HEK293 (cell line): ENCODE results near the gene NFATC1.

ENCODE experiments used
- CTCF ChIP-seq: fragments of 450-650 bp; formaldehyde crosslinking; IDR thresholded peaks from 2 replicates; pipeline ENCODE4 v1.5.1; 2016; ENCODE audit warnings: missing biosample characterization, missing genetic modification characterization
- SP2 ChIP-seq: fragments of 450-650 bp; formaldehyde crosslinking; IDR thresholded peaks from 2 replicates; pipeline ENCODE4 v1.5.1; 2016; ENCODE audit warnings: missing biosample characterization, missing genetic modification characterization
- YY1 ChIP-seq: fragments of 450-650 bp; formaldehyde crosslinking; IDR thresholded peaks from 2 replicates; pipeline ENCODE4 v1.5.1; 2018; ENCODE audit warnings: missing biosample characterization, missing genetic modification characterization
- ZBTB26 ChIP-seq: fragments of 450-650 bp; formaldehyde crosslinking; optimal IDR thresholded peaks from 2 replicates; pipeline ENCODE3; 2016; ENCODE audit warnings: missing biosample characterization, mild to moderate bottlenecking, missing genetic modification characterization
- ZNF157 ChIP-seq: fragments of 450-650 bp; formaldehyde crosslinking; IDR thresholded peaks from 2 replicates; pipeline ENCODE4 v1.5.1; 2016; ENCODE audit warnings: missing biosample characterization, missing genetic modification characterization
- ZNF341 ChIP-seq: fragments of 450-650 bp; formaldehyde crosslinking; IDR thresholded peaks from 2 replicates; pipeline ENCODE4; 2016; ENCODE audit warnings: low read depth, missing biosample characterization, missing genetic modification characterization
- ZNF510 ChIP-seq: fragments of 450-650 bp; formaldehyde crosslinking; IDR thresholded peaks from 2 replicates; pipeline ENCODE4 v1.5.1; 2018; ENCODE audit warnings: mild to moderate bottlenecking, missing genetic modification characterization, missing biosample characterization; ENCODE audit not compliant: insufficient replicate concordance
- ZSCAN5A ChIP-seq: fragments of 450-650 bp; formaldehyde crosslinking; IDR thresholded peaks from 2 replicates; pipeline ENCODE4 v1.5.1; 2016; ENCODE audit warnings: missing biosample characterization, missing genetic modification characterization
- TF ChIP-seq, protein P1 (sequence below): fragments of 450-650 bp; formaldehyde crosslinking; IDR thresholded peaks from 2 replicates; pipeline ENCODE4 v1.5.1; 2016; ENCODE audit warnings: missing biosample characterization, missing genetic modification characterization
- TF ChIP-seq, protein P2 (sequence below): fragments of 450-650 bp; formaldehyde crosslinking; IDR thresholded peaks from 2 replicates; pipeline ENCODE4 v1.5.1; 2016; ENCODE audit warnings: missing biosample characterization, missing genetic modification characterization

- no peak for TF ChIP-seq CTCF (tag by site-specific recombination)
- no peak for TF ChIP-seq SP2 (tag by site-specific recombination)
- no peak for TF ChIP-seq YY1
- TF ChIP-seq, protein P1, sequence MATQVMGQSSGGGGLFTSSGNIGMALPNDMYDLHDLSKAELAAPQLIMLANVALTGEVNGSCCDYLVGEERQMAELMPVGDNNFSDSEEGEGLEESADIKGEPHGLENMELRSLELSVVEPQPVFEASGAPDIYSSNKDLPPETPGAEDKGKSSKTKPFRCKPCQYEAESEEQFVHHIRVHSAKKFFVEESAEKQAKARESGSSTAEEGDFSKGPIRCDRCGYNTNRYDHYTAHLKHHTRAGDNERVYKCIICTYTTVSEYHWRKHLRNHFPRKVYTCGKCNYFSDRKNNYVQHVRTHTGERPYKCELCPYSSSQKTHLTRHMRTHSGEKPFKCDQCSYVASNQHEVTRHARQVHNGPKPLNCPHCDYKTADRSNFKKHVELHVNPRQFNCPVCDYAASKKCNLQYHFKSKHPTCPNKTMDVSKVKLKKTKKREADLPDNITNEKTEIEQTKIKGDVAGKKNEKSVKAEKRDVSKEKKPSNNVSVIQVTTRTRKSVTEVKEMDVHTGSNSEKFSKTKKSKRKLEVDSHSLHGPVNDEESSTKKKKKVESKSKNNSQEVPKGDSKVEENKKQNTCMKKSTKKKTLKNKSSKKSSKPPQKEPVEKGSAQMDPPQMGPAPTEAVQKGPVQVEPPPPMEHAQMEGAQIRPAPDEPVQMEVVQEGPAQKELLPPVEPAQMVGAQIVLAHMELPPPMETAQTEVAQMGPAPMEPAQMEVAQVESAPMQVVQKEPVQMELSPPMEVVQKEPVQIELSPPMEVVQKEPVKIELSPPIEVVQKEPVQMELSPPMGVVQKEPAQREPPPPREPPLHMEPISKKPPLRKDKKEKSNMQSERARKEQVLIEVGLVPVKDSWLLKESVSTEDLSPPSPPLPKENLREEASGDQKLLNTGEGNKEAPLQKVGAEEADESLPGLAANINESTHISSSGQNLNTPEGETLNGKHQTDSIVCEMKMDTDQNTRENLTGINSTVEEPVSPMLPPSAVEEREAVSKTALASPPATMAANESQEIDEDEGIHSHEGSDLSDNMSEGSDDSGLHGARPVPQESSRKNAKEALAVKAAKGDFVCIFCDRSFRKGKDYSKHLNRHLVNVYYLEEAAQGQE = no peak
- TF ChIP-seq ZNF510 = no peak
- no peak for TF ChIP-seq ZNF341 (tag by site-specific recombination)
- no peak for TF ChIP-seq ZNF157 (tag by site-specific recombination)
- TF ChIP-seq ZBTB26 (tag by site-specific recombination) = no peak
- TF ChIP-seq, protein P2, sequence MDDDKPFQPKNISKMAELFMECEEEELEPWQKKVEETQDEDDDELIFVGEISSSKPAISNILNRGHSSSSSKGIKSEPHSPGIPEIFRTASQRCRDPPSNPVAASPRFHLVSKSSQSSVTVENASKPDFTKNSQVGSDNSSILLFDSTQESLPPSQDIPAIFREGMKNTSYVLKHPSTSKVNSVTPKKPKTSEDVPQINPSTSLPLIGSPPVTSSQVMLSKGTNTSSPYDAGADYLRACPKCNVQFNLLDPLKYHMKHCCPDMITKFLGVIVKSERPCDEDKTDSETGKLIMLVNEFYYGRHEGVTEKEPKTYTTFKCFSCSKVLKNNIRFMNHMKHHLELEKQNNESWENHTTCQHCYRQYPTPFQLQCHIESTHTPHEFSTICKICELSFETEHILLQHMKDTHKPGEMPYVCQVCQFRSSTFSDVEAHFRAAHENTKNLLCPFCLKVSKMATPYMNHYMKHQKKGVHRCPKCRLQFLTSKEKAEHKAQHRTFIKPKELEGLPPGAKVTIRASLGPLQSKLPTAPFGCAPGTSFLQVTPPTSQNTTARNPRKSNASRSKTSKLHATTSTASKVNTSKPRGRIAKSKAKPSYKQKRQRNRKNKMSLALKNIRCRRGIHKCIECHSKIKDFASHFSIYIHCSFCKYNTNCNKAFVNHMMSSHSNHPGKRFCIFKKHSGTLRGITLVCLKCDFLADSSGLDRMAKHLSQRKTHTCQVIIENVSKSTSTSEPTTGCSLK (tag by site-specific recombination) = no peak
- TF ChIP-seq ZSCAN5A = no peak
Observed at GRCh38 chr18:79385708-79386341, 9.9 kb upstream of the NFATC1 start.
